H1 (cell line): Measurements from ENCODE around the gene ARHGEF28. TPM values are rescaled to one million over a fixed set of nuclear protein-coding genes. Genes with fewer than 3 reads are reported as not detected.

ENCODE experiments used
- CTCF ChIA-PET: fragments of 300-600 bp; sonication (Branson Sonifier 250); formaldehyde crosslinking; loops from one replicate; lab custom pipeline; 2021; ENCODE audit not compliant: partially characterized antibody; lab: Charles Lee
- POLR2A ChIA-PET: fragments of 300-600 bp; sonication (Branson Sonifier 250); formaldehyde crosslinking; loops from one replicate; lab custom pipeline; 2021; ENCODE audit warnings: inconsistent platforms; ENCODE audit not compliant: partially characterized antibody; lab: Charles Lee
- DNase-seq, 2 experiments: peaks; one replicate each; pipeline versions ENCODE4 v3.0.0 to v3.0.0-alpha.2; 2010 to 2022; ENCODE audit warnings: low spot score in 2 of 2, low read depth in 1 of 2, mixed read lengths in 1 of 2
- FAIRE-seq: peaks from 2 replicates; lab custom pipeline; 2011; peaks lifted over from hg19 to GRCh38; lab: Jason Lieb, UNC
- H2AFZ ChIP-seq: 2 replicates; pipeline ENCODE4 v1.8.1; 2012; ENCODE audit warnings: low read length, inconsistent platforms
- H2AK5ac ChIP-seq: 2 replicates; pipeline ENCODE4 v1.6.1; 2013; ENCODE audit warnings: low read depth, low read length
- H2BK120ac ChIP-seq: replicated peaks from 2 replicates; pipeline ENCODE3; 2013; ENCODE audit warnings: low read depth, low read length, inconsistent platforms
- H2BK12ac ChIP-seq: 2 replicates; pipeline ENCODE4 v1.6.1; 2013; ENCODE audit warnings: low read depth, low read length
- H2BK15ac ChIP-seq: 2 replicates; pipeline ENCODE4 v1.6.1; 2013; ENCODE audit warnings: low read length
- H2BK20ac ChIP-seq: 2 replicates; pipeline ENCODE4 v1.6.1; 2013; ENCODE audit warnings: low read length
- H2BK5ac ChIP-seq: 2 replicates; pipeline ENCODE4 v1.6.1; 2013; ENCODE audit warnings: low read depth, low read length
- H3K14ac ChIP-seq: 2 replicates; pipeline ENCODE4 v1.6.1; 2013; ENCODE audit warnings: inconsistent platforms; ENCODE audit not compliant: insufficient read length
- H3K18ac ChIP-seq: 2 replicates; pipeline ENCODE4 v1.6.1; 2013; ENCODE audit warnings: low read length; ENCODE audit errors: extremely low read depth
- H3K23ac ChIP-seq: 2 replicates; pipeline ENCODE4 v1.6.1; 2013; ENCODE audit warnings: inconsistent platforms; ENCODE audit not compliant: insufficient read length
- H3K23me2 ChIP-seq: 2 replicates; pipeline ENCODE4 v1.6.1; 2013; ENCODE audit warnings: low read depth, low read length
- H3K27ac ChIP-seq: 2 replicates; pipeline ENCODE4 v1.6.1; 2011; ENCODE audit warnings: low read depth, low read length, inconsistent platforms
- H3K27me3 ChIP-seq, 4 experiments: replicated peaks in 1 of 4; 1 replicate in 1 of 4; 2 replicates in 3 of 4; pipeline versions ENCODE4 v1.6.1 to v1.8.1; 2011 to 2013; ENCODE audit warnings: low read length in 3 of 4, mild to moderate bottlenecking in 3 of 4, inconsistent platforms in 2 of 4, mixed read lengths in 2 of 4, moderate library complexity in 1 of 4; ENCODE audit not compliant: control insufficient read depth in 3 of 4, insufficient read depth in 3 of 4; ENCODE audit errors: extremely low read depth in 1 of 4
- H3K36me3 ChIP-seq, 4 experiments: 2 replicates each; pipeline versions ENCODE4 v1.6.1 to v1.8.1; 2011 to 2013; ENCODE audit warnings: mild to moderate bottlenecking in 4 of 4, low read length in 3 of 4, moderate library complexity in 2 of 4, control low read depth in 1 of 4, inconsistent platforms in 1 of 4; ENCODE audit not compliant: insufficient read depth in 4 of 4, control insufficient read depth in 2 of 4
- H3K4ac ChIP-seq: replicated peaks from 2 replicates; pipeline ENCODE3; 2013; ENCODE audit warnings: low read length, low read depth, mixed read lengths, inconsistent platforms; ENCODE audit not compliant: insufficient read length
- H3K4me1 ChIP-seq, 4 experiments: replicated peaks in 1 of 4; 1 replicate in 1 of 4; 2 replicates in 3 of 4; pipeline versions ENCODE4 v1.6.1 to v1.8.1; 2011 to 2013; ENCODE audit warnings: low read length in 3 of 4, inconsistent platforms in 2 of 4, mixed read lengths in 1 of 4; ENCODE audit not compliant: insufficient read depth in 4 of 4, control insufficient read depth in 3 of 4
- H3K4me2 ChIP-seq, 2 experiments: 2 replicates each; pipeline versions ENCODE4 v1.6.1 to v1.8.1; 2011 to 2013; ENCODE audit warnings: low read depth in 2 of 2, low read length in 2 of 2, control low read depth in 1 of 2, inconsistent platforms in 1 of 2, mild to moderate bottlenecking in 1 of 2; ENCODE audit not compliant: insufficient read depth in 1 of 2
- H3K4me3 ChIP-seq, 4 experiments: fragments of 200-600, 300-600 bp in 1 of 4; sonication (generic), shearing (Covaris generic), sonication (Bioruptor Twin) in 1 of 4; 2 replicates each; pipeline versions ENCODE4 v1.5.1 to v1.8.1; 2011 to 2016; ENCODE audit warnings: low read length in 4 of 4, low read depth in 3 of 4, control low read depth in 2 of 4, inconsistent platforms in 2 of 4, mild to moderate bottlenecking in 2 of 4, mixed read lengths in 1 of 4, moderate library complexity in 1 of 4; ENCODE audit not compliant: insufficient read depth in 2 of 4; ENCODE audit errors: extremely low read depth in 1 of 4
- H3K56ac ChIP-seq: replicated peaks from 2 replicates; pipeline ENCODE3; 2013; ENCODE audit warnings: low read depth, mild to moderate bottlenecking, mixed read lengths, low read length, inconsistent platforms; ENCODE audit not compliant: insufficient read length
- H3K79me1 ChIP-seq: 2 replicates; pipeline ENCODE4 v1.6.1; 2013; ENCODE audit warnings: low read depth, low read length, control low read depth
- H3K79me2 ChIP-seq, 2 experiments: 2 replicates each; pipeline versions ENCODE4 v1.6.1 to v1.8.1; 2012 to 2013; ENCODE audit warnings: low read length in 2 of 2, mild to moderate bottlenecking in 2 of 2, inconsistent platforms in 1 of 2; ENCODE audit not compliant: insufficient read depth in 2 of 2, control insufficient read depth in 1 of 2
- H3K9ac ChIP-seq, 4 experiments: replicated peaks in 1 of 4; 1 replicate in 1 of 4; 2 replicates in 3 of 4; pipeline versions ENCODE4 v1.6.1 to v1.8.1; 2011 to 2013; ENCODE audit warnings: low read depth in 3 of 4, low read length in 3 of 4, control low read depth in 2 of 4, mild to moderate bottlenecking in 2 of 4, moderate library complexity in 2 of 4, inconsistent platforms in 1 of 4; ENCODE audit errors: extremely low read depth in 1 of 4
- H3K9me3 ChIP-seq, 2 experiments: 2 replicates each; pipeline versions ENCODE4 v1.6.1 to v1.8.1; 2012 to 2013; ENCODE audit warnings: mild to moderate bottlenecking in 2 of 2, moderate library complexity in 2 of 2, control low read depth in 1 of 2, inconsistent platforms in 1 of 2, low read depth in 1 of 2, low read length in 1 of 2, mixed read lengths in 1 of 2; ENCODE audit not compliant: insufficient read depth in 2 of 2
- H4K20me1 ChIP-seq, 2 experiments: replicated peaks in 1 of 2; 2 replicates each; pipeline versions ENCODE3 to v1.8.1; 2011 to 2013; ENCODE audit warnings: inconsistent platforms in 2 of 2, low read length in 2 of 2, mild to moderate bottlenecking in 1 of 2; ENCODE audit not compliant: insufficient read depth in 2 of 2, control insufficient read depth in 1 of 2
- H4K5ac ChIP-seq: 2 replicates; pipeline ENCODE4 v1.6.1; 2013; ENCODE audit warnings: low read length, low read depth, mixed read lengths, inconsistent platforms; ENCODE audit not compliant: insufficient read length
- H4K8ac ChIP-seq: 2 replicates; pipeline ENCODE4 v1.8.0; 2013; ENCODE audit warnings: mild to moderate bottlenecking, moderate library complexity, low read length, inconsistent platforms; ENCODE audit not compliant: insufficient read depth; ENCODE audit errors: extremely low read depth
- H4K91ac ChIP-seq: replicated peaks from 2 replicates; pipeline ENCODE3; 2013; ENCODE audit warnings: low read length, mixed read lengths, inconsistent platforms; ENCODE audit not compliant: insufficient read length
- BCL11A ChIP-seq, 2 experiments: IDR thresholded peaks; one replicate each; pipeline ENCODE4 v1.6.1; 2011; ENCODE audit warnings: low read depth in 2 of 2, low read length in 2 of 2, mild to moderate bottlenecking in 2 of 2
- CHD1 ChIP-seq: IDR thresholded peaks from 2 replicates; pipeline ENCODE4 v1.6.1; 2012; ENCODE audit warnings: low read depth, low read length, improper control_type of control experiment
- EZH2 ChIP-seq: fragments of 200-600 bp; sonication (generic); IDR thresholded peaks from 2 replicates; pipeline ENCODE4 v1.7.1; 2012; ENCODE audit warnings: low read depth, mild to moderate bottlenecking, moderate library complexity, low read length, inconsistent platforms; ENCODE audit not compliant: severe bottlenecking
- GTF2F1 ChIP-seq: IDR thresholded peaks from 2 replicates; pipeline ENCODE4 v1.6.1; 2012; ENCODE audit warnings: low read depth, low read length, improper control_type of control experiment, borderline replicate concordance
- RNF2 ChIP-seq: fragments of 200-900, 300-1000 bp; sonication (generic); IDR thresholded peaks from 2 replicates; pipeline ENCODE4 v1.7.1; 2016; ENCODE audit warnings: borderline replicate concordance, low read depth, mild to moderate bottlenecking, antibody characterized with exemption, low read length; ENCODE audit not compliant: poor library complexity, severe bottlenecking; ENCODE audit errors: missing control alignments
- SIN3A ChIP-seq, 2 experiments: IDR thresholded peaks in 1 of 2; conservative IDR thresholded peaks in 1 of 2; 2 replicates each; pipeline ENCODE4 v1.6.1; 2011 to 2012; ENCODE audit warnings: low read length in 2 of 2, improper control_type of control experiment in 1 of 2, low read depth in 1 of 2, mild to moderate bottlenecking in 1 of 2
- SIRT6 ChIP-seq: IDR thresholded peaks from one replicate; pipeline ENCODE4 v1.7.1; 2012; ENCODE audit warnings: low read length, inconsistent platforms
- WGBS, 2 experiments: shearing (Covaris generic) in 1 of 2; methylation state at CpG; one replicate each; pipeline versions ENCODE4 v1.1.6 to v1.1.7; 2013 to 2015; ENCODE audit warnings: low lambda C conversion rate in 2 of 2, mixed read lengths in 2 of 2, inconsistent platforms in 1 of 2, low coverage in 1 of 2, missing lambda C conversion rate in 1 of 2; ENCODE audit not compliant: insufficient replicate concordance in 2 of 2, insufficient coverage in 1 of 2, insufficient read length in 1 of 2; ENCODE audit errors: extremely low coverage in 1 of 2, missing lambda C conversion rate in 1 of 2; 5-methylcytosine and 5-hydroxymethylcytosine counted together
- polyA plus RNA-seq, 7 experiments: library from polyadenylated mRNA; depleted of rRNA in 3 of 7; stranded (reverse) in 5 of 7; unstranded in 2 of 7; fragments of >200 nt in 5 of 7; fragments of 200-250 nt in 2 of 7; gene quantifications; 1 replicate in 5 of 7; 2 replicates in 1 of 7; 4 replicates in 1 of 7; pipeline versions ENCODE4 v1.2.1 to v1.2.3, GENCODE V29; 2011 to 2013; ENCODE audit warnings: missing spikeins in 2 of 7, mixed read lengths in 2 of 7
- total RNA-seq: library from RNA; stranded (reverse); fragmentation: NEBNext Ultra II Directional; extraction: Animal tissue kit (Norgen Biotek cat#: 25700); gene quantifications from 2 replicates; pipeline ENCODE4 v1.2.1, GENCODE V29; 2021

Gene ARHGEF28
- total and polyA plus RNA-seq, 2 of the 8 experiments (the other 6 are each of a cell fraction or from before 2014, with no cell fraction given): 0.33 to 1.0 TPM

GRCh38 chr5:73815631-73816030 lies 189.6 kb downstream of the ARHGEF28 start:
- DNase-seq: no peak
- no peak overlapping the region for H4K8ac ChIP-seq
- no peak for FAIRE-seq
- H2BK12ac ChIP-seq: no peak overlapping the region
- no peaks in the 10 kb centered on the region for H3K23me2 ChIP-seq
- no peak overlapping the region for H2BK5ac ChIP-seq
- 91% methylated on average over 4 of the region's 4 CpGs; no CpG with 5 or more reads in 1 of the 2 experiments for WGBS, 2 experiments
- no peak overlapping the region for H2AFZ ChIP-seq
- H3K4me2 ChIP-seq: no peak overlapping the region
- no peak overlapping the region for H3K27ac ChIP-seq
- no peak overlapping the region for H3K4ac ChIP-seq
- TF ChIP-seq BCL11A (IDR thresholded peaks at IDR 0.05; ENCODE audit: low read depth in 2 of 2, low read length in 2 of 2) (no peak), CHD1 (no peak), EZH2 (no peak), RNF2 (no peak), GTF2F1 (no peak), SIN3A (conservative IDR thresholded peaks at IDR 0.05 in 1 of 2, IDR thresholded peaks at IDR 0.05 in 1 of 2; ENCODE audit: low read depth in 1 of 2, low read length in 2 of 2) (no peak), SIRT6 (no peak)
- no peak overlapping the region for H2AK5ac ChIP-seq
- no peaks in the 10 kb centered on the region for H3K36me3 ChIP-seq
- no peak overlapping the region for H3K23ac ChIP-seq
- no peak overlapping the region for H3K56ac ChIP-seq
- CTCF ChIA-PET: interaction anchor here (1.3 to 2.2 kb wide), 2 partner anchors 22 to 225 kb away, joined by 4 to 10 read pairs; no protein-coding TSS in a partner anchor
- POLR2A ChIA-PET: no interaction called here
- H3K9ac ChIP-seq: no peak overlapping the region
- no peak overlapping the region for H4K91ac ChIP-seq
- no peak overlapping the region for H2BK120ac ChIP-seq
- H3K27me3 ChIP-seq: no peaks in the 10 kb centered on the region
- H4K20me1 ChIP-seq: no peaks in the 10 kb centered on the region
- no peak overlapping the region for H3K18ac ChIP-seq
- H3K79me1 ChIP-seq: no peaks in the 10 kb centered on the region; the same call in 1 of the 2 replicates
- no peak overlapping the region for H4K5ac ChIP-seq
- H3K9me3 ChIP-seq: no peaks in the 10 kb centered on the region
- H3K14ac ChIP-seq: no peak overlapping the region
- H3K79me2 ChIP-seq: no peaks in the 10 kb centered on the region
- H2BK20ac ChIP-seq: no peak overlapping the region
- 0 out of 7 replicates have a peak, but pooled peaks cover 0 to 2% (median 0%) of the 10 kb centered on the region in 4 experiments for H3K4me1 ChIP-seq
- no peak overlapping the region for H3K4me3 ChIP-seq
- no peak overlapping the region for H2BK15ac ChIP-seq
